Activated naive CD4-positive, alpha-beta T cell treated with anti-CD3 and anti-CD28 coated beads, Interleukin-2, amount 50 U/mL, for 72 hours (primary cell): ENCODE data around the gene DOCK6. TPM values are rescaled to one million over a fixed set of nuclear protein-coding genes. Genes with fewer than 3 reads are reported as not detected.

Source experiments
- ATAC-seq, 2 donors: fragments of 150-1000 bp; cut with Tn5 transposase; 2 replicates each; pipeline ENCODE4 v1.10.0; 2021; ENCODE audit warnings: mild to moderate bottlenecking in 2 of 2, moderate library complexity in 2 of 2
- DNase-seq, 2 donors: peaks; one replicate each; pipeline ENCODE4 v3.0.0; 2021 to 2022; ENCODE audit warnings: low spot score in 2 of 2
- H3K27ac Mint-ChIP-seq, 2 donors: one replicate each; pipeline ENCODE4 v1.8.0; 2022; ENCODE audit warnings: mild to moderate bottlenecking in 2 of 2, mixed read lengths in 2 of 2
- H3K36me3 Mint-ChIP-seq, 2 donors: one replicate each; pipeline ENCODE4 v1.8.0; 2022; ENCODE audit warnings: mixed read lengths in 2 of 2
- H3K9me3 Mint-ChIP-seq, 2 donors: one replicate each; pipeline ENCODE4 v1.8.0; 2022; ENCODE audit warnings: mixed read lengths in 2 of 2
- total RNA-seq, 2 donors: library from RNA; stranded (reverse); gene quantifications; one replicate each; pipeline ENCODE4 v1.2.3, GENCODE V29; 2022

The DOCK6 gene
- 10 to 100 TPM in 1 of 2 donors, 1 to 10 TPM in 1; 2.0 to 17.4 TPM for total RNA-seq

GRCh38 chr19:11261971-11262839 lies at the start of gene DOCK6:
Gene DOCK6 (minus strand): TSS chr19:11262524. CDS start chr19:11262440, 84 bp downstream.
- ATAC-seq (peak; percentile 63 to 76), DNase-seq (peak in 1 of 2 donors; percentile 35)
- H3K36me3 Mint-ChIP-seq, result no peaks in the 10 kb centered on the region
- H3K9me3 Mint-ChIP-seq, result no peaks in the 10 kb centered on the region
- no peak within 1 kb of the TSS for H3K27ac Mint-ChIP-seq

- DNase-seq (no peak), ATAC-seq (no peak)
- Mint-ChIP-seq H3K9me3 (no peaks in the 10 kb centered on the region), H3K27ac (no peak overlapping the region), H3K36me3 (no peaks in the 10 kb centered on the region)
Observed at GRCh38 chr19:11306337-11306736, 44.0 kb upstream of the DOCK6 start.

- ATAC-seq (no peak), DNase-seq (no peak)
- no peaks in the 10 kb centered on the region for H3K9me3 Mint-ChIP-seq
- H3K27ac Mint-ChIP-seq, result no peak overlapping the region
- no peaks in the 10 kb centered on the region for H3K36me3 Mint-ChIP-seq
Observed at GRCh38 chr19:11304936-11305335, 42.6 kb upstream of the DOCK6 start.

- ATAC-seq (no peak), DNase-seq (no peak)
- no peak overlapping the region for H3K27ac Mint-ChIP-seq
- H3K36me3 Mint-ChIP-seq, result no peaks in the 10 kb centered on the region
- H3K9me3 Mint-ChIP-seq, result no peaks in the 10 kb centered on the region
Observed at GRCh38 chr19:11300811-11301120, 38.4 kb upstream of the DOCK6 start.

- no peak overlapping the region for H3K27ac Mint-ChIP-seq
- DNase-seq, result no peak
- no peaks in the 10 kb centered on the region for H3K9me3 Mint-ChIP-seq
- no peaks in the 10 kb centered on the region for H3K36me3 Mint-ChIP-seq
- no peak for ATAC-seq
Observed at GRCh38 chr19:11299946-11300810, 37.9 kb upstream of the DOCK6 start.

- no peak overlapping the region for H3K27ac Mint-ChIP-seq
- no peaks in the 10 kb centered on the region for H3K36me3 Mint-ChIP-seq
- ATAC-seq, result no peak
- no peak for DNase-seq
- no peaks in the 10 kb centered on the region for H3K9me3 Mint-ChIP-seq
Observed at GRCh38 chr19:11296264-11296663, 33.9 kb upstream of the DOCK6 start.

- no peaks in the 10 kb centered on the region for H3K36me3 Mint-ChIP-seq
- peak within 1 kb of the TSS in 1 of 2 donors; percentile 55 for H3K27ac Mint-ChIP-seq
- ATAC-seq (no peak), DNase-seq (no peak)
- no peaks in the 10 kb centered on the region for H3K9me3 Mint-ChIP-seq
Observed at GRCh38 chr19:11295665-11296245, 33.4 kb upstream of the DOCK6 start, which contains the start of gene TSPAN16. Gene TSPAN16 (plus strand): TSS chr19:11296160. CDS start chr19:11296298, 138 bp downstream.

- DNase-seq (no peak), ATAC-seq (no peak)
- Mint-ChIP-seq H3K36me3 (no peaks in the 10 kb centered on the region), H3K27ac (peak overlapping the region in 1 of 2 donors; percentile 55), H3K9me3 (no peaks in the 10 kb centered on the region)
Observed at GRCh38 chr19:11295180-11295579, 32.9 kb upstream of the DOCK6 start.

- ATAC-seq (peak; percentile 99 to 100), DNase-seq (peak; percentile 83 to 95)
- Mint-ChIP-seq H3K36me3 (no peaks in the 10 kb centered on the region), H3K9me3 (no peaks in the 10 kb centered on the region), H3K27ac (no peak overlapping the region)
Observed at GRCh38 chr19:11293433-11294389, 31.4 kb upstream of the DOCK6 start.

GRCh38 chr19:11291991-11292390 lies 29.7 kb upstream of the DOCK6 start:
- H3K36me3 Mint-ChIP-seq, result no peaks in the 10 kb centered on the region
- no peak overlapping the region for H3K27ac Mint-ChIP-seq
- ATAC-seq, result no peak
- no peaks in the 10 kb centered on the region for H3K9me3 Mint-ChIP-seq
- DNase-seq, result no peak

GRCh38 chr19:11291415-11291814 lies 29.1 kb upstream of the DOCK6 start:
- Mint-ChIP-seq H3K27ac (no peak overlapping the region), H3K36me3 (no peaks in the 10 kb centered on the region), H3K9me3 (no peaks in the 10 kb centered on the region)
- no peak for ATAC-seq
- no peak for DNase-seq

GRCh38 chr19:11290256-11290655 lies 27.9 kb upstream of the DOCK6 start:
- H3K27ac Mint-ChIP-seq, result no peak overlapping the region
- H3K36me3 Mint-ChIP-seq, result no peaks in the 10 kb centered on the region
- H3K9me3 Mint-ChIP-seq, result no peaks in the 10 kb centered on the region
- no peak for DNase-seq
- no peak for ATAC-seq

- no peak overlapping the region for H3K27ac Mint-ChIP-seq
- H3K36me3 Mint-ChIP-seq, result no peaks in the 10 kb centered on the region
- no peaks in the 10 kb centered on the region for H3K9me3 Mint-ChIP-seq
- no peak for DNase-seq
- ATAC-seq, result no peak
Observed at GRCh38 chr19:11288349-11288748, 26.0 kb upstream of the DOCK6 start.

GRCh38 chr19:11286312-11286974 lies 24.1 kb upstream of the DOCK6 start:
- DNase-seq (no peak), ATAC-seq (no peak)
- H3K36me3 Mint-ChIP-seq, result no peaks in the 10 kb centered on the region
- no peaks in the 10 kb centered on the region for H3K9me3 Mint-ChIP-seq
- no peak overlapping the region for H3K27ac Mint-ChIP-seq

- Mint-ChIP-seq H3K9me3 (no peaks in the 10 kb centered on the region), H3K27ac (no peak overlapping the region), H3K36me3 (no peaks in the 10 kb centered on the region)
- ATAC-seq, result no peak
- DNase-seq, result no peak
Observed at GRCh38 chr19:11284515-11284914, 22.2 kb upstream of the DOCK6 start.
